ENCODE measurements around the gene CDK5. TPM values are rescaled to one million over a fixed set of nuclear protein-coding genes. Genes with fewer than 3 reads are reported as not detected.

CDK5 gene
- total RNA-seq, 1 donor from 2014 or later = 10.4 TPM

GRCh38 chr7:151011097-151011409 lies 46.6 kb downstream of the CDK5 start:
- H3K9me3 ChIP-seq = no peaks in the 10 kb centered on the region
- peaks cover 19% of the 10 kb centered on the region for H3K4me1 ChIP-seq
- intact Hi-C loops (cut with DNase I) = no loop called here
- no peak for ATAC-seq
- H3K27ac ChIP-seq = no peak overlapping the region
- DNase-seq = no peak
- H3K36me3 ChIP-seq = no peaks in the 10 kb centered on the region
- no peak for TF ChIP-seq CTCF (IDR thresholded peaks at IDR 0.05)
- peaks cover 5% of the 10 kb centered on the region for H3K27me3 ChIP-seq
- no peak overlapping the region for H3K4me3 ChIP-seq

GRCh38 chr7:151010307-151011096 lies 47.2 kb downstream of the CDK5 start:
- H3K36me3 ChIP-seq = no peaks in the 10 kb centered on the region
- intact Hi-C loops (cut with DNase I) = no loop called here
- no peak overlapping the region for H3K27ac ChIP-seq
- DNase-seq (no peak), ATAC-seq (peak; percentile 57)
- no peak overlapping the region for H3K4me3 ChIP-seq
- TF ChIP-seq CTCF (IDR thresholded peaks at IDR 0.05) = no peak
- H3K27me3 ChIP-seq = peaks cover 5% of the 10 kb centered on the region
- peaks cover 19% of the 10 kb centered on the region for H3K4me1 ChIP-seq
- H3K9me3 ChIP-seq = no peaks in the 10 kb centered on the region

GRCh38 chr7:151010037-151010306 lies 47.7 kb downstream of the CDK5 start:
- ATAC-seq (no peak), DNase-seq (no peak)
- Histone ChIP-seq H3K27me3 (peaks cover 5% of the 10 kb centered on the region), H3K36me3 (no peaks in the 10 kb centered on the region), H3K4me1 (peaks cover 19% of the 10 kb centered on the region), H3K4me3 (no peak overlapping the region), H3K27ac (no peak overlapping the region), H3K9me3 (no peaks in the 10 kb centered on the region)
- TF ChIP-seq CTCF (IDR thresholded peaks at IDR 0.05) = no peak
- intact Hi-C loops (cut with DNase I) = no loop called here

GRCh38 chr7:151009327-151010036 lies 48.2 kb downstream of the CDK5 start:
- Histone ChIP-seq H3K4me1 (peaks cover 19% of the 10 kb centered on the region), H3K27ac (no peak overlapping the region), H3K36me3 (no peaks in the 10 kb centered on the region), H3K4me3 (no peak overlapping the region), H3K9me3 (no peaks in the 10 kb centered on the region), H3K27me3 (peaks cover 5% of the 10 kb centered on the region)
- ATAC-seq = no peak
- DNase-seq = no peak
- intact Hi-C loops (cut with DNase I) = no loop called here
- no peak for TF ChIP-seq CTCF (IDR thresholded peaks at IDR 0.05)

GRCh38 chr7:151008511-151009323 lies 49.0 kb downstream of the CDK5 start:
- H3K4me1 ChIP-seq = peaks cover 19% of the 10 kb centered on the region
- intact Hi-C loops (cut with DNase I) = no loop called here
- DNase-seq = peak; percentile 83
- no peak overlapping the region for H3K27ac ChIP-seq
- ATAC-seq = peak; percentile 65
- no peaks in the 10 kb centered on the region for H3K9me3 ChIP-seq
- H3K4me3 ChIP-seq = peak overlapping the region; percentile 24
- TF ChIP-seq CTCF (IDR thresholded peaks at IDR 0.05) = peak; percentile 74
- H3K27me3 ChIP-seq = peaks cover 5% of the 10 kb centered on the region
- H3K36me3 ChIP-seq = no peaks in the 10 kb centered on the region

All from upper lobe of right lung (tissue), 1 donor.